Activated effector memory CD4-positive, alpha-beta T cell treated with anti-CD3 and anti-CD28 coated beads, Interleukin-2, amount 50 U/mL, for 16 hours (primary cell): ENCODE results near the gene COL18A1.
"Not testable (repeated sequence)": the region's sequence is repeated elsewhere in the genome, so short reads cannot be mapped to it uniquely, and the experiment has no call there.

Experiments
- DNase-seq: peaks from one replicate; pipeline ENCODE4 v3.0.0-alpha.2; 2020

COL18A1 gene

GRCh38 chr21:45496968-45497845 is 92.2 kb downstream of the COL18A1 start:
- no peak for DNase-seq

DNA sequence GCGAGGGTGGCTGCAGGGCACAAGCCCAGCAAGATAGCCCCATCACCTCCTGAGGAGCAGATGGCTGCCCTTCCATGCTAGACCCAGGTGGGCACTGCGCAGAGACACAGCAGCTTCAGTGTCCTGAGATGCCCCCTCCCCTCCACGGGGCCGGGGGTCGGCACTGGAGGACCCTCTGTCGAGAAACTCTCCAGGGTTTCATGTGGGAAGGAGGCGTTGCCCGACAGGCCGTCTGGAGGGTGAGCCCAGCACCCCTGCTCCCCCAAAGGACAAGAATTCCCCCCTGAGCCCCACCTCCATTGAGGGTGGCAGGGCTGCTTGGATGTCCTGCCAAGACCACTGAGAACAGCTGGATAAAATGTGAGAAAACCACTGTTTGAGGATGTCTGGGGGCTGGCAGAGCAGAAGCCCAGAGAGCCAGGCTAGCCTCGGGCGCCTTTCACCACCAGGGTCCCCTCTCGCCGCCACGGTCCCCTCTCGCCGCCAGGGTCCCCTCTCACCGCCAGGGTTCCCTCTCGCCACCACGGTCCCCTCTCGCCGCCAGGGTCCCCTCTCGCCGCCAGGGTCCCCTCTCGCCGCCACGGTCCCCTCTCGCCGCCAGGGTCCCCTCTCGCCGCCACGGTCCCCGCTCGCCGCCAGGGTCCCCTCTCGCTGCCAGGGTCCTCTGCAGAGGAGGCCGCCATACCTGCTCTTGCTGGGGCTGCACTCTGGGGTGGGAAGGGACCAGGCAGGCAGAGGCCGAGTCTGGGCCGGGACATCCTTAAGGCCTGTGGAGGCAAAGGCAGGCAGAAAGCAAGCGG is 93.1 kb downstream of the COL18A1 start:
- DNase-seq = no peak

- no peak for DNase-seq
Observed at GRCh38 chr21:45498646-45499000, 93.7 kb downstream of the COL18A1 start.

DNA sequence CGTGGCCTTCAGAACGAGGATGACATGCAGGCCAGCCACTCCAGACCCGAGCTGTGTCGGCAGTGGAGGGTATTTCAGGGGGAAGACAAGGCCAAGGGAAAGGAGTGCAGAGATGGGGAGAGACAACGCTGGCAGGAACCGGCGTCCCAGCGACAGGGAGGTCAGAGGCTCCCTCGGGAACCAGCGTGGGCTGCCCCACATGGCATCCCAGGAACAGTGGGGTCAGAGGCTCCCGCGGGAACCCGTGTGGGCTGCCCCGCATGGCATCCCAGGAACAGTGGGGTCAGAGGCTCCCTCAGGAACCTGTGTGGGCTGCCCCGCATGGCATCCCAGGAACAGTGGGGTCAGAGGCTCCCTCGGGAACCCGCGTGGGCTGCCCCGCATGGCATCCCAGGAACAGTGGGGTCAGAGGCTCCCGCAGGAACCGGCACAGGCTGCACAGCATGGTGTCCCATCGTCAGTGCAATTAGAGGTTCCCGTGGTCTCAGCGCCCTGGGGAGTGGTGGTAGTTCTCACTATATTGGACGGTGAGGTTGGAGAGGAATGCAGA is 94.3 kb downstream of the COL18A1 start:
- DNase-seq = no peak

DNA sequence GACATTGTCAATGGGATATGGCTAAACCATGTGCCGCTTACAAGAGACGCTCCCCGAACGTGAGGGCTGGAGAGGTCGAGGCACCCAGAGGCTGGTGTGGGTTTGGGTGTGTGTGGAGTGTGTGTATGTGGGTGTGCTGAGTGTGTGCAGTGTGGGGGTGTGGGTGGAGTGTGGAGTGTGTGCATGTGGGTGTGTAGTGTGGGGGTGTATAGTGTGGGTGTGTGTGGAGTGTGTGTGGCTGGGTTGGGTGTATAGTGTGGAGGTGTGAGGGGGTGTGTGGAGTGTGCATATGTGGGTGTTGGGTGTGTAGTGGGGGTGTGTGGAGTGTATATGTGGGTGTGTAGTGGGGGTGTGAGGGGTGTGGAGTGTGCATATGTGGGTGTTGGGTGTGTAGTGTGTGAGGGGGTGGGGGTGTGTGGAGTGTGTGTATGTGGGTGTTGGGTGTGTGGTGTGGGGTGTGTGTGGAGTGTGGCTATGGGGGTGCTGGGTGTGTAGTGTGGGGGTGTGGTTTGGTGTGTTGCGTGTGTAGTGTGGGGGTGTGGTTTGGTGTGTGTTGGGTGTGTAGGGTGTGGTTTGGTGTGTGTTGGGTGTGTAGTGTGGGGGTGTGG is 95.1 kb downstream of the COL18A1 start:
- DNase-seq = peak; percentile 10

DNA sequence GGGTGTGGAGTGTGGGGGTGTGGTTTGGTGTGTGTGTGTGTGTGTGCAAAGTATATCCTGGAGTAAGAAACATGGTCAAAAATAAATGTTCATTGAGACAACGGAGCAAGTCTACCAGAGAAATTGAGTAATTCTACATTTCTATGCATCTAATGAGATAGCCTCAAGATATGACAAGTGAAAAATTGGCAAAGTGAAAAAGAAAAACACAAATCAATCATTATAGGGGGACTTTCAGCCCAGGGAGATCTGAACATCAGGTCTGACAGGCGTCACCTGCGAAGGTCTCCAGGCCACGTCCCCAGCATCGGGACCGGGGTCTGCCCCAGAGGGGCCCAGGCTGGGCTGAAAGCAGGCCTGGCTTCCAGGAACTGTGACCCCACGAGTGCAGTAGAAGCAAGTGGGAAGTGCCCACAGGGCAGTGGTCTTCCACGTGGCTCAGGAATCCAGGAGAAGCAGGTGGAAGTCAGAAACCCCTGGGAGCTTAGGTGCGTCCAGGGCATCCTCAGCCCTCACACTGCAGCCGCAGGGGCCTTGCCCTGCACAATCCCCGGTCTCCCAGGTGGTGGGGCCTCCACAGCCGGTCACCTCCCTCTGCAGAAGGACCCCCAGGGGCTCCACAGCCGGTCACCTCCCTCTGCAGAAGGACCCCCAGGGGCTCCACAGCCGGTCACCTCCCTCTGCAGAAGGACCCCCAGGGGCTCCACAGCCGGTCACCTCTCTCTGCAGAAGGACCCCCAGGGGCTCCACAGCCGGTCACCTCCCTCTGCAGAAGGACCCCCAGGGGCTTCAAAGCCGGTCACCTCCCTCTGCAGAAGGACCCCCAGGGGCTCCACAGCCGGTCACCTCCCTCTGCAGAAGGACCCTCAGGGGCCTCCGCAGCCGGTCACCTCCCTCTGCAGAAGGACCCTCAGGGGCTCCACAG is 96.4 kb downstream of the COL18A1 start:
- DNase-seq = peak; percentile 60

DNA sequence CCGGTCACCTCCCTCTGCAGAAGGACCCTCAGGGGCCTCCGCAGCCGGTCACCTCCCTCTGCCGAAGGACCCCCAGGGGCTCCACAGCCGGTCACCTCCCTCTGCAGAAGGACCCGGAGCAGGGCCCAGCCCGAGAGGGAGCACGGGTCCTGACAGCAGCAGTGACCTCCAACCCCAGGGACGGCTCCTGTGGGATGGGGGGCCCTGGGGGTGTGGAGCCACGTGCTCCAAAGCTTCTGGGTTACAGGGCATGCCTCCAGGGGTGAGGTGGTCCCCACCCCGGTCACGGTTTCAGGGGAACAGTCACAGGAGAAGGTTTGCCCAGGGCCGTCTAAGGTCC is 97.0 kb downstream of the COL18A1 start:
- peak; percentile 60 for DNase-seq

DNA sequence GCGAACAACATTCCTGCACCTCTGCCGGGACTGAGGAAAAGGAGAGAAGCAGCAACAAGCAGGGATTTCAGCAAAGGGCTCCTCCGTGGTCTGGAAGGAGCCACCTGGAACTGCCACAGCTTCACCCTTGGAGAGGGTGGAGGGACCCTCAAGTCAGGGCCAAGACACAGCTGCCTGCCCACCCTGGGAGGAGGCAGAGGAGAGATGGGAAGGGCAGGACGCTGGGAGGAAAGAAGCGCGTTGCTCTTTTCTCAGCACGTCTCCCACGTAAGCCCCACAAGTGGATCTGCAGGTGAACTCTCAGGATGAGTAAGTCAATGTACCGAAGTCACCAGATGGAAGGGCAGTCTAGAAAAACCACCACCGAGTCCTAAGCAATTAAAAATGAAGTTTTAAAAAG is 97.6 kb downstream of the COL18A1 start:
- DNase-seq = peak; percentile 37

- DNase-seq = not testable (repeated sequence)
Observed at GRCh38 chr21:45503226-45503625, 98.3 kb downstream of the COL18A1 start.

GRCh38 chr21:45504021-45504515 is 99.1 kb downstream of the COL18A1 start:
- DNase-seq = no peak

- DNase-seq = no peak
Observed at GRCh38 chr21:45504516-45505415, 99.8 kb downstream of the COL18A1 start.

DNA sequence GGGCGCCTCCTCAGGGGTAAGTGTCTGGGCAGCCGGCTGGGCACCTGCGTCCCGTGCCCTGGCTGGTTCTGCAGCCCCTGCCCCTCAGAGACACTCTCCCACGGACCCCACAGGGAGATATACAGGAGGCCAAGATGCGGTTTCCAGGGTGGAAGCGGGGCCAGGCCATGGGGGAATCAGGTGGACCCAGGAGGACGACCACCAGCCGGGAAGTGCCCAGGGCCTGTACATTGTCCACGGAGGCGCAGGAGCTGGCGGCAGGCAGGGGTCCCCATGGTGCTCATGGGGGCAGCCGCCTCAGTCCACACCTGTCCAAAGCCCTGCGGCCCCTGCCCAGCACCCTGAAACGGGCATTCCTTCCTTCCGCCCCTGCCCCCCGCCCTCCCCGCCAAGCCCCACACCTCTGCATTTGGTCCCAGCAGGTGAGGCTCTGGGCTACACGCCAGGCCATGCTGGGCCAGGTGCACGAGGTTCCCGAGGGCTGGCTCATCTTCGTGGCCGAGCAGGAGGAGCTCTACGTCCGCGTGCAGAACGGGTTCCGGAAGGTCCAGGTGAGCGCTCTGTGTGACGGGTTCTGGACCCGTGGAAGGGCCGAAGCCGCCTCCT is 100.6 kb downstream of the COL18A1 start:
- DNase-seq = no peak

GRCh38 chr21:45506241-45506817 is 101.4 kb downstream of the COL18A1 start:
- DNase-seq = no peak

DNA sequence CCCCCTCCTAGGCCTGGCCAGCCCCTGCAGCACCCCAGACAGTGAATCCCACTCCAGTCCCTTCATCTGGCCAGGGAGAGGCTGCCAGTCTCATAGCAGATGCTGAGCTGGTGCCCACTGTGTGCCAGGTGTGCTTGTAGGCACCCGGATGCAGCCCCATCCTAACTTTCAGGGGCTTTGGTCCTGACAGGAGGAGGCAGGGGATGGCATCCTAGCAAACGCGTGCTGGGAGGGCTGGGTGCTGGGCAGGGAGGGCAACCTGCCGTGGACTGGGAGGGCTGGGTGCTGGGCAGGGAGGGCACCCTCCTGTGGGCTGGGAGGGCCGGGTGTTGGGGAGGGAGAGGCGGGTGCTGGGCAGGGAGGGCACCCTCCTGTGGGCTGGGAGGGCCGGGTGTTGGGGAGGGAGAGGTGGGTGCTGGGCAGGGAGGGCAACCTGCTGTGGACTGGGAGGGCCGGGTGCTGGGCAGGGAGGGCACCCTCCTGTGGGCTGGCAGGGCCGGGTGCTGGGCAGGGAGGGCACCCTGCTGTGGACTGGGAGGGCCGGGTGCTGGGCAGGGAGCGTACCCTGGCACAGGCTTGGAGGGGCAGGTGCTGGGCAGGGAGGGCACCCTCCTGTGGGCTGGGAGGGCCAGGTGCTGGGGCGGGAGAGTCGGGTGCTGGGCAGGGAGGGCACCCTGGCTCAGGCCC is 102.0 kb downstream of the COL18A1 start:
- no peak for DNase-seq

- DNase-seq = no peak
Observed at GRCh38 chr21:45507523-45507875, 102.5 kb downstream of the COL18A1 start.

DNA sequence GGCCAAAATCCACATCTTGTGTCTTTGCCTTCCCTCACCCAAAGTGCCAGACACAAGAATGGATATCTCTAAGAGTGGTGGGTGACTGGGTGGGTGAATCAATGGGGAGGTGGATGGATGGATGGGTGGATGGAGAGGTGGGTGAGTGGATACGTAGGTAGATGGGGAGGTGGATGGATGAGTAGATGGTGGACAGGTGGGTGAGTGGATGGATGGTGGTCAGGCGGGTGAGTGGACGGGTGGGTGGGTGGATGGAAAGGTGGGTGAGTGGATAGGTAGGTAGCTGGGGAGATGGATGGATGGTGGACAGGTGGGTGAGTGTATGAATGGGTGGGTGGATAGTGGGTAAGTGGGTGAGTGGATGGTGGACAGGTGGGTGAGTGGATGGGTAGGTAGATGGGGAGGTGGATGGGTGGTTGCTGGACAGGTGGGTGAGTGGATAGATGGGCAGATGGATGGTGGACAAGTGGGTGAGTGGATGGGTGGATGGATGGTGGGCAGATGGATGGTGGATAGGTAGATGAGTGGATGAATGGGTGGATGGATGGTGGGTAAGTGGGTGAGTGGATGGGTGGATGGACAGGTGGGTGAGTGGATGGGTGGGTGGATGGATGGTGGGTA is 103.0 kb downstream of the COL18A1 start:
- DNase-seq = no peak

DNA sequence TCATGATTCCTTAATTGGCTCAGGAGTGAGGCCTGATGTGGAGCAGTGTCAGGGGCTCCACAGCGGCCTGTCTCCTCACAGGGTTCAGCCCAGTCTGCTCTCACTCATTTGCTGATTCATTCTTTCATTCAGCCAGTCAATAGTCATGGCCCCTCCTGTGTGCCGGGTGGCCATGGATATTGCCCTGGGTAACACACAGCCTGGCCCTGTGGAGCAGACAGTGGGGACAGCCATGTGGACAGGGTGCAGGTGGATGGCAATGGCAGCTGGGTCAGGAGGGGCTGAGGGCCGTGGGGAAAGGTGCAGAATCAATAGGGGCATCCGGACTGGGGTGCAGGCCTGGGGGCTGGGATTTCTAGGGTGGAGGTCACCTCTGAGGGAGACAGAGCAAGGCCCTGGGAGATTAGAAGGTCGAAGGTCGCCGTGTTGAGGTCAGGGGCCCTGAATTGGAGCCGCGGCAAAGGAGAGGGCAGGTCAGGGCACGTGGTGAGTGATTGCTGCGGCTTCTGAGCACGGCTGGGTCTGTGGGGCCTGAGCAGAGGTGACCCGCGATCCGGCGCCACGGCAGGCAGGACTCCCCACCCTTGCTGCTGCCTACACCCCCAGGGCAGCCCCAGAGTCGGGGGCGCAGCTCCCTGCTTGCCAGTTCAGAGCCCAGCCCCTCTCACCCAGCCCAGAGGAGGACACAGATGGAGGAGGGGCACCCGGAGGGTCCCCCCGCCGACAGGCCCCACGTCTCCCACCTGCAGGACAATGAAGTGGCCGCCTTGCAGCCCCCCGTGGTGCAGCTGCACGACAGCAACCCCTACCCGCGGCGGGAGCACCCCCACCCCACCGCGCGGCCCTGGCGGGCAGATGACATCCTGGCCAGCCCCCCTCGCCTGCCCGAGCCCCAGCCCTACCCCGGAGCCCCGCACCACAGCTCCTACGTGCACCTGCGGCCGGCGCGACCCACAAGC is 103.9 kb downstream of the COL18A1 start:
- no peak for DNase-seq
